Esophagus muscularis mucosa (tissue), 4 donors: ENCODE results near the gene SH3RF3. TPM values are rescaled to one million over a fixed set of nuclear protein-coding genes. Genes with fewer than 3 reads are reported as not detected.

Source experiments
- DNase-seq: peaks from one replicate; pipeline ENCODE4 v3.0.0-alpha.2; 2017; ENCODE audit errors: extremely low spot score
- H3K27ac ChIP-seq, 4 donors: fragments of 200-600 bp; sonication (generic); replicated peaks in 1 of 4; 1 replicate in 3 of 4; 2 replicates in 1 of 4; pipeline ENCODE4 v1.5.1; 2016 to 2019; ENCODE audit warnings: mild to moderate bottlenecking in 1 of 4
- H3K27me3 ChIP-seq, 4 donors: fragments of 200-600 bp; sonication (generic); one replicate each; pipeline versions ENCODE4 v1.5.1 to v1.6.0; 2016 to 2019
- H3K36me3 ChIP-seq, 4 donors: fragments of 200-600 bp; sonication (generic); one replicate each; pipeline ENCODE4 v1.5.1; 2016 to 2019
- H3K4me1 ChIP-seq, 4 donors: fragments of 200-600 bp; sonication (generic); one replicate each; pipeline ENCODE4 v1.5.1; 2016 to 2019
- H3K4me3 ChIP-seq, 4 donors: fragments of 200-600 bp; sonication (generic); 1 replicate in 2 of 4; 2 replicates in 2 of 4; pipeline ENCODE4 v1.5.1; 2016 to 2019; ENCODE audit warnings: mild to moderate bottlenecking in 4 of 4, moderate library complexity in 1 of 4
- H3K9me3 ChIP-seq, 4 donors: fragments of 200-600 bp; sonication (generic); 1 replicate in 3 of 4; 2 replicates in 1 of 4; pipeline ENCODE4 v1.5.1; 2016 to 2019
- CTCF ChIP-seq, 3 experiments: fragments of 200-600 bp in 2 of 3; fragments of 450-650 bp in 1 of 3; sonication (generic) in 2 of 3; IDR thresholded peaks; one replicate each; pipeline ENCODE4 v1.5.1; 2017 to 2019; ENCODE audit warnings: antibody characterized with exemption in 3 of 3, mild to moderate bottlenecking in 2 of 3, moderate library complexity in 1 of 3
- EP300 ChIP-seq: sonication (generic); formaldehyde crosslinking; IDR thresholded peaks from one replicate; pipeline ENCODE4 v1.6.1; 2017; ENCODE audit warnings: antibody characterized with exemption
- POLR2A ChIP-seq: fragments of 450-650 bp; IDR thresholded peaks from one replicate; pipeline ENCODE4 v1.6.1; 2017; ENCODE audit warnings: antibody characterized with exemption, moderate library complexity, mild to moderate bottlenecking, low read depth
- POLR2AphosphoS5 ChIP-seq, 2 donors: sonication (generic); formaldehyde crosslinking; IDR thresholded peaks; one replicate each; pipeline ENCODE4 v1.6.1; 2017; ENCODE audit warnings: antibody characterized with exemption in 2 of 2
- WGBS: methylation state at CpG from one replicate; pipeline ENCODE4 v1.1.5; 2018; 5-methylcytosine and 5-hydroxymethylcytosine counted together
- intact Hi-C: fragments of 100-400 bp; cut with DNase I; formaldehyde crosslinking; loops from one replicate; pipeline ENCODE4 v1.15.1; 2023
- total RNA-seq, 4 donors: library from RNA; depleted of rRNA; stranded (reverse); fragments of >200 nt; gene quantifications; one replicate each; pipeline versions ENCODE4 v1.1.0 to v1.2.1, GENCODE V29; 2016

SH3RF3 gene
- total RNA-seq, 4 donors from 2014 or later: 6.3 to 17.5 (median 11.3) TPM

- Histone ChIP-seq H3K9me3 (no peaks in the 10 kb centered on the region), H3K36me3 (no peaks in the 10 kb centered on the region), H3K4me1 (peaks cover 0 to 9% (median 5%) of the 10 kb centered on the region in 4 donors), H3K4me3 (no peak overlapping the region), H3K27ac (no peak overlapping the region), H3K27me3 (no peaks in the 10 kb centered on the region)
- intact Hi-C loops: no loop called here
- TF ChIP-seq POLR2A (no peak), CTCF (IDR thresholded peaks at IDR 0.05) (no peak), POLR2AphosphoS5 (IDR thresholded peaks at IDR 0.05) (no peak), EP300 (no peak)
- DNase-seq: no peak
- 98% methylated on average over 7 of the region's 7 CpGs for WGBS
Measured at GRCh38 chr2:109136542-109136941, 7.5 kb downstream of the SH3RF3 start.

DNA sequence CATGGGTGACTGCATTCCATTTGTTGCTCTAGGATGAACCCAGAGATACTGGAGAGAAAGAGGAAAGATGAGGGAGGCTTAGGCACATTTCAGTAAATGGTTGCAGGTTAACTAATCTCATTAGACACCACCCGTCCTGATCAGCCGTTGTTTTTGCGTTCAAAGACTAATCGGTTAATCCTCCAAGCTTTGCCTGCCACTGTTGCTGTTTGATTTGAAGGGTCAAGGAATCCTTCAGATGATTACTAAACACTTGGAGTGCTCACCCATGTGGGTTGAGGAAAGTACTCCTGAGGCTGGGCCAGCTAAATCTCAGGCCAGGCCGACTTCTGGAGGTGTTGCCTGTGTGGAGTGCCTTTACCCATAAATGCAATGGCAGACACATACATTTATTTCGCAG lies 8.6 kb downstream of the SH3RF3 start:
- Histone ChIP-seq H3K9me3 (no peaks in the 10 kb centered on the region), H3K27ac (no peak overlapping the region), H3K4me1 (peaks cover 0 to 9% (median 4%) of the 10 kb centered on the region in 4 donors), H3K4me3 (no peak overlapping the region), H3K36me3 (no peaks in the 10 kb centered on the region), H3K27me3 (no peaks in the 10 kb centered on the region)
- WGBS: 92% methylated on average over 5 of the region's 6 CpGs
- TF ChIP-seq POLR2A (no peak), EP300 (no peak), POLR2AphosphoS5 (IDR thresholded peaks at IDR 0.05) (no peak), CTCF (IDR thresholded peaks at IDR 0.05) (no peak)
- intact Hi-C loops: no loop called here
- DNase-seq: no peak

DNA sequence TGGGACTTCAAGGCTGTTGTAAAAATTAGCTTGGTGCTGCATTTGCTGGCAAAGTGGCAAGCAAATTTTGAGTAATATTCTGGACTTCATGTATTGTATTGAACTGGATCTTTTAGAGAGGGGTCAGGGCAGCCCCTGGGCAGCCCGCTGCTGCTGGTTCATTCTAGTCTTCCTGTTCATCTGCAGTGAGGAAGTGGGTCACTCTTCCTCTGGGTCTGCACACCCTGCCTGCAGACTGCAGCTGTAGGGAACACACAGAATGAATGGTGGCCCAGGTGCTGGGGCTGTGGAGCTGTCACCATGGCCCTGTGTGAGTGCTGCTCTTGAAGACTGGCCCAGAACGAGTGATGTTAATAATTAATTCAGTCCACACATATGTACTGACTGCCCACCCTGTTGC lies 9.4 kb downstream of the SH3RF3 start:
- Histone ChIP-seq H3K27me3 (no peaks in the 10 kb centered on the region), H3K36me3 (no peaks in the 10 kb centered on the region), H3K27ac (no peak overlapping the region), H3K4me3 (no peak overlapping the region), H3K9me3 (no peaks in the 10 kb centered on the region), H3K4me1 (peaks cover 0 to 9% (median 4%) of the 10 kb centered on the region in 4 donors)
- intact Hi-C loops: no loop called here
- WGBS: 69% methylated on average over 2 of the region's 2 CpGs
- no peak for DNase-seq
- TF ChIP-seq POLR2AphosphoS5 (IDR thresholded peaks at IDR 0.05) (no peak), EP300 (no peak), POLR2A (no peak), CTCF (IDR thresholded peaks at IDR 0.05) (no peak)

DNA sequence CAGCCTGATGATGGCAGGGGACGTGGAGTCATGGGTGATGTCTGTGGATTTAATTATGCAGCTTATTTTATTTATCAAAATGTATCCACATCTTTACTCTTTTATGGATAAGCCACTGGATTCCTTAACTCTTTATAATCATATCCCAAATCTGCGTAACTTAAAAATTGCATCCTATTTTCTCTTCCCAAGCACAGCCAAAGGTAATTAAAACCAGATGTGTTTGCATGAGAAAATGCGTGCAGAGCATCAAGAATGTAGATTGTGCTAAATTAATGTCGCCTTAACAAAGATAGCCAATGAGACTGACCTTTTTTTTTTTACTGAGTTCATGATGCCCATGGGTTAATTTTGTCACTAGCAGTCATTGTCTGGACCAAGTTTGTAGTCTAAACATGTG lies 10.0 kb downstream of the SH3RF3 start:
- no peaks in the 10 kb centered on the region for H3K9me3 ChIP-seq
- no peak overlapping the region for H3K4me3 ChIP-seq
- H3K4me1 ChIP-seq: peaks cover 0 to 9% (median 4%) of the 10 kb centered on the region in 4 donors
- intact Hi-C loops: no loop called here
- no peak for DNase-seq
- H3K27me3 ChIP-seq: no peaks in the 10 kb centered on the region
- H3K27ac ChIP-seq: no peak overlapping the region
- TF ChIP-seq CTCF (IDR thresholded peaks at IDR 0.05) (no peak), POLR2AphosphoS5 (IDR thresholded peaks at IDR 0.05) (no peak)
- WGBS: 90% methylated on average over 4 of the region's 4 CpGs
- no peaks in the 10 kb centered on the region for H3K36me3 ChIP-seq

- TF ChIP-seq POLR2A (no peak), CTCF (IDR thresholded peaks at IDR 0.05) (no peak), EP300 (no peak), POLR2AphosphoS5 (IDR thresholded peaks at IDR 0.05) (no peak)
- 92% methylated on average over 10 of the region's 10 CpGs for WGBS
- intact Hi-C loops: no loop called here
- H3K4me3 ChIP-seq: no peak overlapping the region
- peaks cover 0 to 9% (median 4%) of the 10 kb centered on the region in 4 donors for H3K4me1 ChIP-seq
- no peaks in the 10 kb centered on the region for H3K36me3 ChIP-seq
- DNase-seq: no peak
- no peaks in the 10 kb centered on the region for H3K27me3 ChIP-seq
- H3K27ac ChIP-seq: no peak overlapping the region
- no peaks in the 10 kb centered on the region for H3K9me3 ChIP-seq
Measured at GRCh38 chr2:109139865-109140396, 10.9 kb downstream of the SH3RF3 start.
